ENCODE measurements around the gene NFE2.
"Not testable (repeated sequence)": the region's sequence is repeated elsewhere in the genome, so short reads cannot be mapped to it uniquely, and the experiment has no call there.

Gene NFE2

DNA sequence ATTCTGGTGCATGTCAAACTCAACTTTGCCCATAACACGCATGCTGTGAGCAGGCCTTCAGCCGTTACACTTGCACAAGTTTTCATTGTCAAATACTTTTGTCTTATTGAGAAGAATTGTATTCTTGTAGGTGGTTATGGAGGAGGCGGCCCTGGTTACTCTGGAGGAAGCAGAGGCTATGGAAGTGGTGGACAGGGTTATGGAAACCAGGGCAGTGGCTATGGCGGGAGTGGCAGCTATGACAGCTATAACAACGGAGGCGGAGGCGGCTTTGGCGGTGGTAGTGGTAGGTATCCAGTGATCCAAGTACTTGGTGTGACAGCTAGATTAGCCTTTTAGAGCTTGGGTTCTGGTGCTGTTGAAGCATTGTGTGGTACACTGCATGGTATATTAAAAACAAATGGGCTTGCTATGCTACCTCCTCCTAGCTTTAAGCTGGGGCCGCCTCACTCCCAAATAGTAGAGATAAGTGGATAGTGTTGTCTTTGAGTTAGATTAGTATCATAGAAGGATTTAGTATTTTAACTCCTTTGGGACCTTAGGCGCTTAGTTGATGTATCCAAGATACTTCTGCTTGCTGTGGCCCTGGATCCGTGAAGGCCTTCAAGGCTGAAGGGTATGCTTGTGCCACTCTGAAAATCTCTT lies 17.7 kb downstream of the NFE2 start:
- DNase-seq (ENCODE audit: low spot score), result no peak

DNA sequence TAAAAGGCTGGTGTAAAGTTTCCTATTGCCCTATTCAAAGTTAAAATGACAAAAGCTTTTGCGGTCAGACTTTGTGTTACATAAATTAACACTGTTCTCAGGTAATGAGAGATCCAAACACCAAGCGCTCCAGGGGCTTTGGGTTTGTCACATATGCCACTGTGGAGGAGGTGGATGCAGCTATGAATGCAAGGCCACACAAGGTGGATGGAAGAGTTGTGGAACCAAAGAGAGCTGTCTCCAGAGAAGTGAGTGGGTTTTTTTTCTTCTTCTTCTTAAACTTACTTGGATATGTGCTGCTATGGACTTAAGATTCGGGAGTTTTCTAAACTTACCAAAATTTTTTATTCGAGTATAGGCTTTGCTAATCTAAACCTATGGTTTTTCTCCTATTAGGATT lies 19.1 kb downstream of the NFE2 start:
- not testable (repeated sequence) for DNase-seq (ENCODE audit: low spot score)

DNA sequence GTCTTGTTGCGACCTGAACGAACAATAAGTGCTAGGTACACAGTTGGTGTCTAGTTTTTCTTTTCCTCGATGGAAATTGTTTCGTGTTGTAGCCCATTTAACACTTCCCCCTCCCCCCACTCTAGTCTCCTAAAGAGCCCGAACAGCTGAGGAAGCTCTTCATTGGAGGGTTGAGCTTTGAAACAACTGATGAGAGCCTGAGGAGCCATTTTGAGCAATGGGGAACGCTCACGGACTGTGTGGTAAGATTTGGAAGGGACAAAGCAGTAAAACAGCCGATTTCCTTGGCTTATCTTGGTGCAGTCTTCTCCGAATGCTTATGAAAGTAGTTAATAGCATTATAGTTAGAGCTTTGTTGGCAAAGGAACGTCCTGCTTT lies 19.6 kb downstream of the NFE2 start:
- DNase-seq (ENCODE audit: low spot score), result not testable (repeated sequence)

- DNase-seq (ENCODE audit: low spot score), result peak; percentile 94
Observed at GRCh38 chr12:54280468-54281260, 20.2 kb downstream of the NFE2 start, which contains the start of gene HNRNPA1. HNRNPA1 (plus strand) TSS chr12:54280726; CDS start chr12:54280808, 82 bp downstream.

GRCh38 chr12:54279632-54280467 lies 21.0 kb downstream of the NFE2 start, which contains the start of gene CBX5:
CBX5 (minus strand) TSS chr12:54280122; CDS start chr12:54257650, 22,472 bp downstream.
- DNase-seq (ENCODE audit: low spot score), result peak; percentile 99

- no peak for DNase-seq (ENCODE audit: low spot score)
Observed at GRCh38 chr12:54279227-54279631, 21.6 kb downstream of the NFE2 start.

- DNase-seq (ENCODE audit: low spot score), result no peak
Observed at GRCh38 chr12:54277823-54278276, 23.0 kb downstream of the NFE2 start.

- DNase-seq (ENCODE audit: low spot score), result no peak
Observed at GRCh38 chr12:54276368-54276767, 24.4 kb downstream of the NFE2 start.

DNA sequence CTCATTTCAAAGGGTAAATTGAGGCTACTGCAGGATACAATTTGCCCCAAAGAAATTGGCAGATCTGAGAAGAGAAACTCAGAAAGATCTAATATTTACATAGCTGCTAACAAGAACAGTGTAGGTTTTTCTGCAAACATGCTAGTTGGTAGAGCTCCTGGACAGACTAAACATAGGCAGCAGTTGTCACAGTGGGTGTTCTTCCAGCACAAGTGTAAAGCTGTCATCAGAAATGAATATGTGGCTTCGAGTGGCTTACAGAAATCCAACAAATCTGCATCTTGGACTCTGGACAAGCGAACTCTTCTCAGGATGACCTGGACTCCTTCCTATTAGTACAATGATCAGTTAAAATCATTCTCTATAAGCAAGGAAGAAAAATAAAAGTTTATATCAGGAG lies 26.8 kb downstream of the NFE2 start:
- DNase-seq (ENCODE audit: low spot score), result no peak

GRCh38 chr12:54272214-54272613 lies 28.6 kb downstream of the NFE2 start:
- no peak for DNase-seq (ENCODE audit: low spot score)

DNA sequence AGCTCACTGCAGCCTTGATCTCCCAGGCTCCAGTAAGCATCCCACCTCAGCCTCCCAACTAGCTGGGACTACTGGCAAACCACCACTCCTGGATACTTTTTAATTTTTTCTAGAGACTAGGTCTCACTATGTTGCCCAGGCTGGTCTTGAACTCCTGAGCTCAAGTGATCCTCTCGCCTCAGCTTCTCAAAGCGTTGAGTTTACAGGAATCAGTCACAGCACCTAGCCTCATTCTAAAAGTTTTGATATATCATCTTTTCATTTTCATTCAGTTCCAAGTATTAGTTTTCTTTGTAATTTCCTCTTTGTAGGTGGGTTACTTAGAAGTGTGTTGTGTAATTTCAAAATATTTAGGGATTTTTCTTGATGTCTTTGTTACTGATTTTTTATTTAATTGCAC lies 30.5 kb downstream of the NFE2 start:
- DNase-seq (ENCODE audit: low spot score), result no peak

DNA sequence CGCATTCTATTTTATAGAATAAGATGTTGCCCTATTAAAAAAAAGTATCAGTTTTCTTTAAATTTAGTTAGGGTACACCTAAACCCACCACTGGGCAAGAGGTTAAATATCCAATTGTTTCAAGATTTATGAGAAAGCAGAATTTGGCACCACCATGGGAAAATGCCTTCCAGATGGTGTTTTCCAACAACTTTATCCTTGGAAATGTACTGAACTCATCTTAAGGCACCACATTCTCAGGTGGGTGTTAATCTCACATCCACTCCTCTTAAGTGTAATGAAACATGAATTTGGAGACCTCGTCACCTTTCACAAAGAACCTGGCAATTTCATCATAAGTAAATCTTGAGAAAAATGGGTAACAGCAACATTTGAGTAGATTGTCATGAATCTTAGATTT lies 34.0 kb downstream of the NFE2 start:
- DNase-seq (ENCODE audit: low spot score), result no peak

- DNase-seq (ENCODE audit: low spot score), result no peak
Observed at GRCh38 chr12:54265364-54265812, 35.4 kb downstream of the NFE2 start.

DNA sequence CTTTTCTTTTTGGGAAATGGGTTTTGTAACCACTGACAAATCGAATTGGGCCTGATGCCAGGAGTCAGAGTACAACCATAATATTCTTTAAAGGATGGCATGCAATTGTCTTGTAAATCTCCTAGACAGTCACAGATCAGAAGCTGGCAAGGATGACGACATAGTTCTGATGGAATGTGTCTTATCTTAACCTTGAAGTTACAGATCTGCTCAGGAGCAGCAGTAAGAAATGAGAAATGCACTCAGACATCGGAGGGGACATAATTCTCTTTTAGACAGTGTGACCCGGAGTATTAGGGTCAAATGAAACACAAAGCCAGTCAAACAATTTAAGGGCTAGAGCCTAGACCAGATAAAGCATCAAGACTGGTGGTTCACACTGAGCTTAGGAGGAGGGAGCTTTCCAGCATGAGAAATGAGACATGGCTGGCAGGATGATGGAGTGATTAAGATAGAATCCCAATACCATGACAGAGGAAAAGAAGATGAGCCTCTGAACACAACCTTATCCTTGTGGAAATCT lies 38.4 kb downstream of the NFE2 start:
- no peak for DNase-seq (ENCODE audit: low spot score)

GRCh38 chr12:54261815-54262402 lies 38.9 kb downstream of the NFE2 start:
- DNase-seq (ENCODE audit: low spot score), result no peak

GRCh38 chr12:54259194-54260011 lies 41.4 kb downstream of the NFE2 start:
- DNase-seq (ENCODE audit: low spot score), result peak; percentile 88

- no peak for DNase-seq (ENCODE audit: low spot score)
Observed at GRCh38 chr12:54258201-54258681, 42.6 kb downstream of the NFE2 start.

DNA sequence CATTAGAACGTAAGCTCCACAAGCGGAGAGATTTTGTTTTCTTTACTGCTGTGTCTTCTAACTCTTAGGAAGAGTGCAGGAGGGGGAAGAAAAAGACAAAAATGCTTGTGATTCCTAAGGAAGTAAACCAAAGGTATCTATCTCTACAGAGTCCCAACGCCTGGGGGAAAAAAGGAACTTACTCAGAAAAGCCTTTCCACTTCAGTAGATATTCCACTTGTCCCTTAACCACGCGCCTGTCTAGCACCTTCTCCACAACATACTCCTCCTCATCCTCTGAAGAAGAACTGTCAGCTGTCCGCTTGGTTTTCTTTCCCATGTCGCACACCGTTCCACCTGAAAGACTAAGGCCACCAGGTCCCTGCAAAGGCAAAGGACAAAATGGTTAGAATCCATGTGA lies 43.5 kb downstream of the NFE2 start:
- DNase-seq (ENCODE audit: low spot score), result no peak

DNA sequence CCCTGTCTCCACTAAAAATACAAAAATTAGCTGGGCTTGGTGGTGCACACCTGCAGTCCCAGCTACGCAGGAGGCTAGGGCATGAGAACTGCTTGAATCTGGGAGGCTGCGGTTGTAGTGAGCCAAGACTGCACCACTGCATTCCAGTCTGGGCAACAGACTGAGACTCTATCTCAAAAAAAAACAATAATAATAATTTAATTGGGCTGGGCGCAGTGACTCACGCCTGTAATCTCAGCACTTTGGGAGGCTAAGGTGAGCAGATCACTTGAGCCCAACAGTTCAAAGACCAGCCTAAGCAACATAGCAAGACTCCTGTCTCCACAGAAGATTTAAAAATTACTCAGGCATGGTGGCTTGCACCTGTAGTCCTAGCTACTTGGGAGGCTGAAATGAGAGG lies 47.6 kb downstream of the NFE2 start:
- no peak for DNase-seq (ENCODE audit: low spot score)

GRCh38 chr12:54251667-54252284 lies 49.0 kb downstream of the NFE2 start:
- no peak for DNase-seq (ENCODE audit: low spot score)
